Neural cell (in vitro differentiated cells): ENCODE measurements around the gene STX10. TPM values are rescaled to one million over a fixed set of nuclear protein-coding genes. Genes with fewer than 3 reads are reported as not detected.
A peak's percentile ranks its signal among the peaks of the same experiment; 100 is the strongest.
"Not testable (repeated sequence)": the region's sequence is repeated elsewhere in the genome, so short reads cannot be mapped to it uniquely, and the experiment has no call there.

Experiments
- H2AFZ ChIP-seq: fragments of 200-600, 300-800 bp; sonication (generic), shearing (Covaris generic); 2 replicates; pipeline ENCODE4 v1.6.0; 2014; ENCODE audit warnings: low read depth, mild to moderate bottlenecking, antibody characterized with exemption, low read length, moderate library complexity
- H3F3A ChIP-seq: fragments of 200-600 bp; shearing (Covaris generic); 2 replicates; pipeline ENCODE4 v1.6.1; 2016; ENCODE audit warnings: mild to moderate bottlenecking, moderate library complexity, mixed read lengths, antibody characterized with exemption, low read length; ENCODE audit not compliant: insufficient read depth, poor library complexity, severe bottlenecking
- H3K27ac ChIP-seq: fragments of 200-600, 300-800 bp; sonication (generic), shearing (Covaris generic); 2 replicates; pipeline ENCODE4 v1.5.1; 2014; ENCODE audit warnings: mild to moderate bottlenecking, low read length, moderate library complexity
- H3K27me3 ChIP-seq: fragments of 300-800, 200-600 bp; sonication (generic), shearing (Covaris generic); 2 replicates; pipeline ENCODE4 v1.6.0; 2014; ENCODE audit warnings: mild to moderate bottlenecking, low read depth, low read length, moderate library complexity; ENCODE audit not compliant: insufficient read depth
- H3K36me3 ChIP-seq: fragments of 300-800, 200-600 bp; sonication (generic), shearing (Covaris generic); 2 replicates; pipeline ENCODE4 v1.5.1; 2014; ENCODE audit warnings: mild to moderate bottlenecking, antibody characterized with exemption, low read length, moderate library complexity; ENCODE audit not compliant: insufficient read depth
- H3K4me2 ChIP-seq: fragments of 300-800, 200-600 bp; sonication (generic), shearing (Covaris generic); 2 replicates; pipeline ENCODE4 v1.6.0; 2014; ENCODE audit warnings: mild to moderate bottlenecking, low read length
- H3K4me3 ChIP-seq: fragments of 300-800, 200-600 bp; sonication (generic), shearing (Covaris generic); 2 replicates; pipeline ENCODE4 v1.5.1; 2014; ENCODE audit warnings: mild to moderate bottlenecking, low read length, moderate library complexity
- H3K79me2 ChIP-seq: fragments of 200-600 bp; shearing (Covaris generic); replicated peaks from 2 replicates; pipeline ENCODE4 v1.6.0; 2014; ENCODE audit warnings: mild to moderate bottlenecking, low read length, moderate library complexity; ENCODE audit not compliant: insufficient read depth
- H3K9ac ChIP-seq: fragments of 300-800, 200-600 bp; sonication (generic), shearing (Covaris generic); 2 replicates; pipeline ENCODE4 v1.6.1; 2016; ENCODE audit warnings: mild to moderate bottlenecking, low read length, mixed read lengths
- H3K9me2 ChIP-seq: fragments of 200-600 bp; shearing (Covaris generic); 2 replicates; pipeline ENCODE4 v1.6.1; 2016; ENCODE audit warnings: mild to moderate bottlenecking, low read length, mixed read lengths; ENCODE audit not compliant: insufficient read depth
- H3K9me3 ChIP-seq: fragments of 200-600, 300-800 bp; sonication (generic), shearing (Covaris generic); 2 replicates; pipeline ENCODE4 v1.6.1; 2016; ENCODE audit warnings: mild to moderate bottlenecking, mixed run types, low read length, moderate library complexity, mixed read lengths
- H4K20me1 ChIP-seq: fragments of 200-600 bp; shearing (Covaris generic); 2 replicates; pipeline ENCODE4 v1.6.1; 2016; ENCODE audit warnings: mild to moderate bottlenecking, mixed run types; ENCODE audit not compliant: insufficient read depth
- EP300 ChIP-seq: fragments of 450-650 bp; conservative IDR thresholded peaks from 2 replicates; pipeline ENCODE4 v1.6.1; 2014; ENCODE audit warnings: antibody characterized with exemption, mild to moderate bottlenecking, moderate library complexity; ENCODE audit not compliant: poor library complexity, severe bottlenecking
- EZH2 ChIP-seq: fragments of 200-600, 300-800 bp; shearing (Covaris generic), sonication (generic); IDR thresholded peaks from 2 replicates; pipeline ENCODE4 v1.6.1; 2014; ENCODE audit warnings: antibody characterized with exemption, low read length, borderline replicate concordance, mild to moderate bottlenecking; ENCODE audit not compliant: insufficient read depth, poor library complexity, severe bottlenecking
- MXI1 ChIP-seq: fragments of 450-650 bp; conservative IDR thresholded peaks from 2 replicates; pipeline ENCODE4 v1.6.1; 2014; ENCODE audit warnings: antibody characterized with exemption, mild to moderate bottlenecking; ENCODE audit not compliant: poor library complexity, severe bottlenecking
- POLR2AphosphoS5 ChIP-seq: IDR thresholded peaks from 2 replicates; pipeline ENCODE4 v1.6.1; 2012
- RAD21 ChIP-seq: fragments of 450-650 bp; conservative IDR thresholded peaks from 2 replicates; pipeline ENCODE4 v1.6.1; 2014; ENCODE audit warnings: antibody characterized with exemption, mild to moderate bottlenecking, moderate library complexity
- SMC3 ChIP-seq: fragments of 450-650 bp; conservative IDR thresholded peaks from 2 replicates; pipeline ENCODE4 v1.6.1; 2014; ENCODE audit warnings: antibody characterized with exemption, mild to moderate bottlenecking, moderate library complexity; ENCODE audit not compliant: poor library complexity
- TAF1 ChIP-seq: IDR thresholded peaks from 2 replicates; pipeline ENCODE4 v1.6.1; 2012; ENCODE audit warnings: low read depth
- polyA plus RNA-seq: library from polyadenylated mRNA; depleted of rRNA; stranded (reverse); fragments of >200 nt; gene quantifications from 2 replicates; pipeline ENCODE4 v1.2.3, GENCODE V29; 2014
- TF ChIP-seq, protein P1 (sequence below): fragments of 450-650 bp; IDR thresholded peaks from 2 replicates; pipeline ENCODE4 v1.5.1; 2014; ENCODE audit warnings: antibody characterized with exemption, mild to moderate bottlenecking, moderate library complexity; ENCODE audit not compliant: poor library complexity, severe bottlenecking
- TF ChIP-seq, protein P2 (sequence below): IDR thresholded peaks from 2 replicates; pipeline ENCODE4 v1.6.1; 2012; ENCODE audit warnings: borderline replicate concordance

Gene STX10
- polyA plus RNA-seq, 1 donor from 2014 or later = 157 TPM

DNA sequence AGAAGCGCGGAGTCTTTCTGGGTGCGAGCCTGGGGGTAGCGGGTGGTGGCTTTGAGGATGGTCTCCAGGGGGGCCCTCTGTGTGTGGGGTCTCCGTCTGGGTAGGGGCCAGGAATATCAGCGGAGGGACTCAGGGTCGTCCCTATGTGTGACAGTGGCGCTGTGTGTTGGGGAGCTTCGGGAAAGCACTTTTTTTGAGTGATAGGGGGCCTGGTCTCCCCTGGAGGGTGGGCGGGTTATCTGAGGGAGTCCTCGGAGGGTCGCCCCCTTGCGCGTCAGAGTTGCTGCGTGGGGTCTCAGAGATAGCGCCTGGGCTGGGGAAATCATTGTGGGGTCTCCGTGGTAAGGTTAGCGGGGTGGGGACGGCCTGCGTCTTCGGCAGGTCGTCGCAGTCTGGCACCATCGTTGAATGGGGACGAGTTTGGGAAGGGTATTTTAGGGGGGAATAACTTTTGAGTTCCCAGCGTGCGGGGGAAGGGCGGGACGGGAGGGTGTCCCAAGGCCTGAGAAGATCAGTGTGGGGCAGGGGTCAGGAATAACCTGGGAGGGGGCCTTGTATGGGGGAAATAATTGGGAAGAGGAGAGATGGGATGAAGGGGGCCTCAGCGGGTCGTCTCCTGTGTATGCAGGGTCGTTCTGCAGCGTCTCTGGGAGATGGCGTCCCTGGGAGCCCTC, 893 bp upstream of the STX10 start:
- peak overlapping the region; percentile 97 for H3K4me3 ChIP-seq
- no peaks in the 10 kb centered on the region for H3K9me2 ChIP-seq
- peak overlapping the region; percentile 88 for H2AFZ ChIP-seq
- peaks cover 4% of the 10 kb centered on the region for H3K79me2 ChIP-seq
- no peaks in the 10 kb centered on the region for H4K20me1 ChIP-seq
- H3K4me2 ChIP-seq = peak overlapping the region; percentile 92
- no peaks in the 10 kb centered on the region for H3K36me3 ChIP-seq
- peak overlapping the region; percentile 92 for H3K9ac ChIP-seq
- TF ChIP-seq POLR2AphosphoS5 = no peak
- TF ChIP-seq EP300 = no peak
- no peak for TF ChIP-seq TAF1
- TF ChIP-seq, protein P1, sequence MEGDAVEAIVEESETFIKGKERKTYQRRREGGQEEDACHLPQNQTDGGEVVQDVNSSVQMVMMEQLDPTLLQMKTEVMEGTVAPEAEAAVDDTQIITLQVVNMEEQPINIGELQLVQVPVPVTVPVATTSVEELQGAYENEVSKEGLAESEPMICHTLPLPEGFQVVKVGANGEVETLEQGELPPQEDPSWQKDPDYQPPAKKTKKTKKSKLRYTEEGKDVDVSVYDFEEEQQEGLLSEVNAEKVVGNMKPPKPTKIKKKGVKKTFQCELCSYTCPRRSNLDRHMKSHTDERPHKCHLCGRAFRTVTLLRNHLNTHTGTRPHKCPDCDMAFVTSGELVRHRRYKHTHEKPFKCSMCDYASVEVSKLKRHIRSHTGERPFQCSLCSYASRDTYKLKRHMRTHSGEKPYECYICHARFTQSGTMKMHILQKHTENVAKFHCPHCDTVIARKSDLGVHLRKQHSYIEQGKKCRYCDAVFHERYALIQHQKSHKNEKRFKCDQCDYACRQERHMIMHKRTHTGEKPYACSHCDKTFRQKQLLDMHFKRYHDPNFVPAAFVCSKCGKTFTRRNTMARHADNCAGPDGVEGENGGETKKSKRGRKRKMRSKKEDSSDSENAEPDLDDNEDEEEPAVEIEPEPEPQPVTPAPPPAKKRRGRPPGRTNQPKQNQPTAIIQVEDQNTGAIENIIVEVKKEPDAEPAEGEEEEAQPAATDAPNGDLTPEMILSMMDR = no peak
- no peak for TF ChIP-seq RAD21
- no peak for TF ChIP-seq MXI1
- no peaks in the 10 kb centered on the region for H3K9me3 ChIP-seq
- H3K27me3 ChIP-seq = peaks cover 16% of the 10 kb centered on the region
- peak overlapping the region; percentile 96 for H3K27ac ChIP-seq
- H3F3A ChIP-seq = no peaks in the 10 kb centered on the region

DNA sequence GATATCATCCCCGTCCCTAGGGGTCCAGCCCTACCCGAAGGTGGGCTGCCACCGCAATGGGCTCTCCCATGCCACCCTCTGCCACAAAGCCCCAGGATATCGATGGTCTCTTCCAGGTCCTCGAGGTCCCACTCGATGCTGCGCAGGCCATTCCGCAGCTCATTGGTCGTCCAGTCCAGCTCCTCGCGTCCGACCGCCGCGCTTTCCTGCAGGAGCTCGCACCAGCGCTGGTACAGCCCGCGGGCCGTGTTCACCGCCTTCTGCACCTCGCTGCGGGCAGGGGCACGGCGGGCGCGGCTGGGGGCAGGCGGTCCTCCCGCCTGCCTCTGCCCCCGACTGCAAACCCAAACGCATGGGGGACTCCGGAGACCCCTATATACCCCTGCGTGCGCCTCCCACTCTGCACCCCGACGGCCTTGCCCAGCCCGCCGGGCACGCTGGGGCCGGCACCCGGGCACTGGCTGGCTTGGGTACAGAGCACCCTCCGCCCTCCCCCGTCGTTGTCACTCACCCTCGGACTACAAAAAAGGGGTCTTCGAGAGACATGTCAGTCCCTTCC, 468 bp downstream of the STX10 start:
- H3K9me2 ChIP-seq = no peaks in the 10 kb centered on the region
- H3K27ac ChIP-seq = peak overlapping the region; percentile 96
- no peaks in the 10 kb centered on the region for H4K20me1 ChIP-seq
- H3K36me3 ChIP-seq = no peaks in the 10 kb centered on the region
- peak overlapping the region; percentile 97 for H3K4me3 ChIP-seq
- TF ChIP-seq POLR2AphosphoS5 = no peak
- TF ChIP-seq TAF1 = no peak
- TF ChIP-seq, protein P2, sequence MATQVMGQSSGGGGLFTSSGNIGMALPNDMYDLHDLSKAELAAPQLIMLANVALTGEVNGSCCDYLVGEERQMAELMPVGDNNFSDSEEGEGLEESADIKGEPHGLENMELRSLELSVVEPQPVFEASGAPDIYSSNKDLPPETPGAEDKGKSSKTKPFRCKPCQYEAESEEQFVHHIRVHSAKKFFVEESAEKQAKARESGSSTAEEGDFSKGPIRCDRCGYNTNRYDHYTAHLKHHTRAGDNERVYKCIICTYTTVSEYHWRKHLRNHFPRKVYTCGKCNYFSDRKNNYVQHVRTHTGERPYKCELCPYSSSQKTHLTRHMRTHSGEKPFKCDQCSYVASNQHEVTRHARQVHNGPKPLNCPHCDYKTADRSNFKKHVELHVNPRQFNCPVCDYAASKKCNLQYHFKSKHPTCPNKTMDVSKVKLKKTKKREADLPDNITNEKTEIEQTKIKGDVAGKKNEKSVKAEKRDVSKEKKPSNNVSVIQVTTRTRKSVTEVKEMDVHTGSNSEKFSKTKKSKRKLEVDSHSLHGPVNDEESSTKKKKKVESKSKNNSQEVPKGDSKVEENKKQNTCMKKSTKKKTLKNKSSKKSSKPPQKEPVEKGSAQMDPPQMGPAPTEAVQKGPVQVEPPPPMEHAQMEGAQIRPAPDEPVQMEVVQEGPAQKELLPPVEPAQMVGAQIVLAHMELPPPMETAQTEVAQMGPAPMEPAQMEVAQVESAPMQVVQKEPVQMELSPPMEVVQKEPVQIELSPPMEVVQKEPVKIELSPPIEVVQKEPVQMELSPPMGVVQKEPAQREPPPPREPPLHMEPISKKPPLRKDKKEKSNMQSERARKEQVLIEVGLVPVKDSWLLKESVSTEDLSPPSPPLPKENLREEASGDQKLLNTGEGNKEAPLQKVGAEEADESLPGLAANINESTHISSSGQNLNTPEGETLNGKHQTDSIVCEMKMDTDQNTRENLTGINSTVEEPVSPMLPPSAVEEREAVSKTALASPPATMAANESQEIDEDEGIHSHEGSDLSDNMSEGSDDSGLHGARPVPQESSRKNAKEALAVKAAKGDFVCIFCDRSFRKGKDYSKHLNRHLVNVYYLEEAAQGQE = no peak
- no peak for TF ChIP-seq MXI1
- TF ChIP-seq RAD21 = no peak
- TF ChIP-seq EZH2 = no peak
- TF ChIP-seq, protein P1 = no peak
- TF ChIP-seq SMC3 = no peak
- TF ChIP-seq EP300 = no peak
- peaks cover 10% of the 10 kb centered on the region for H3K27me3 ChIP-seq
- H3K4me2 ChIP-seq = peak overlapping the region; percentile 69
- peaks cover 4% of the 10 kb centered on the region for H3K79me2 ChIP-seq
- H3F3A ChIP-seq = no peaks in the 10 kb centered on the region
- peak overlapping the region; percentile 92 for H3K9ac ChIP-seq
- peak overlapping the region; percentile 88 for H2AFZ ChIP-seq
- no peaks in the 10 kb centered on the region for H3K9me3 ChIP-seq

DNA sequence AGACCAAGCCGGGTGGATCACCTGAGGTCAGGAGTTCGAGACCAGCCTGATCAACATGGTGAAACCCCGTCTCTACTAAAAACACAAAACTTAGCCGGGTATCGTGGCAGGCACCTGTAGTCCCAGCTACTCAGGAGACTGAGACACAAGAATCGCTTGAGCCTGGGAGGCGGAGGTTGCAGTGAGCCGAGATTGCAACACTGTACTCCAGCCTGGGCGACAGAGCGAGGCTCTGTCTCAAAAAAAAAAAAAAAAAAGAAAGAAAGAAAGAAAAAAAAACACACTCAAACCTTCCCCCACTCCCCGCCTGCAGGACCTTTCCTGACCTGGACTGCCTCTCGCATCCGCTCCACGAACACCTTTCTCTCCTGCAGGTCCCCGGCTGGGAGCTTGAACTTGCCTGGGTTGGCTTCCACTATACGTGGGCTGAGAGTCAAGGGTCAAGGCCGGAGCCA, 975 bp downstream of the STX10 start:
- not testable (repeated sequence) for H3F3A ChIP-seq, H3K27me3 ChIP-seq, H3K36me3 ChIP-seq, H3K9me2 ChIP-seq, H3K9me3 ChIP-seq, H4K20me1 ChIP-seq, H3K79me2 ChIP-seq
- Histone ChIP-seq H2AFZ (peak overlapping the region; percentile 88), H3K9ac (peak overlapping the region; percentile 92), H3K27ac (peak overlapping the region; percentile 96), H3K4me3 (peak overlapping the region; percentile 97), H3K4me2 (peak overlapping the region; percentile 69)
